Raji (cell line): ENCODE results near the gene ASXL2.
A peak's percentile ranks its signal among the peaks of the same experiment; 100 is the strongest.

ENCODE experiments used
- POLR2A ChIP-seq: IDR thresholded peaks from 2 replicates; pipeline ENCODE4 v1.6.1; 2011; ENCODE audit warnings: low read depth, low read length, control low read depth; ENCODE audit not compliant: insufficient read depth

The ASXL2 gene

GRCh38 chr2:25878361-25879132 is at the start of gene ASXL2:
Gene ASXL2, minus strand, starts transcription at chr2:25878487. Its CDS starts 265 bp downstream, at chr2:25878222.
- peak; percentile 94 for TF ChIP-seq POLR2A

GRCh38 chr2:25926984-25927756 is 48.9 kb upstream of the ASXL2 start:
- no peak for TF ChIP-seq POLR2A

GRCh38 chr2:25922501-25922900 is 44.2 kb upstream of the ASXL2 start:
- TF ChIP-seq POLR2A, result no peak

GRCh38 chr2:25920786-25921415 is 42.6 kb upstream of the ASXL2 start:
- TF ChIP-seq POLR2A, result no peak

- TF ChIP-seq POLR2A, result no peak
Observed at GRCh38 chr2:25920336-25920735, 42.0 kb upstream of the ASXL2 start.

- no peak for TF ChIP-seq POLR2A
Observed at GRCh38 chr2:25917832-25918231, 39.5 kb upstream of the ASXL2 start.

GRCh38 chr2:25912851-25913695 is 34.8 kb upstream of the ASXL2 start:
- no peak for TF ChIP-seq POLR2A

GRCh38 chr2:25905126-25905525 is 26.8 kb upstream of the ASXL2 start:
- TF ChIP-seq POLR2A, result no peak

GRCh38 chr2:25903216-25903776 is 25.0 kb upstream of the ASXL2 start:
- no peak for TF ChIP-seq POLR2A

- TF ChIP-seq POLR2A, result no peak
Observed at GRCh38 chr2:25899404-25899970, 21.2 kb upstream of the ASXL2 start.

GRCh38 chr2:25897506-25897905 is 19.2 kb upstream of the ASXL2 start:
- no peak for TF ChIP-seq POLR2A

- TF ChIP-seq POLR2A, result no peak
Observed at GRCh38 chr2:25895610-25896009, 17.3 kb upstream of the ASXL2 start.

- no peak for TF ChIP-seq POLR2A
Observed at GRCh38 chr2:25895018-25895417, 16.7 kb upstream of the ASXL2 start.

GRCh38 chr2:25894135-25894830 is 16.0 kb upstream of the ASXL2 start:
- no peak for TF ChIP-seq POLR2A

- no peak for TF ChIP-seq POLR2A
Observed at GRCh38 chr2:25891672-25892071, 13.4 kb upstream of the ASXL2 start.
